Occipital lobe (tissue), 2 donors: Measurements from ENCODE around the gene SNX30. TPM values are rescaled to one million over a fixed set of nuclear protein-coding genes. Genes with fewer than 3 reads are reported as not detected.

ENCODE experiments used
- DNase-seq: peaks from one replicate; lab custom pipeline; 2025; lab: John Stamatoyannopoulos, UW
- total RNA-seq: library from RNA; depleted of rRNA; stranded (reverse); fragments of >200 nt; gene quantifications from one replicate; pipeline ENCODE4 v1.2.3, GENCODE V29; 2014

SNX30 gene
- total RNA-seq, 1 donor from 2014 or later: 25.0 TPM

GRCh38 chr9:112856843-112857242 lies 106.3 kb downstream of the SNX30 start:
- no peak for DNase-seq

- no peak for DNase-seq
These were observed 107.4 kb downstream of the SNX30 start for GRCh38 chr9:112858005-112858404.

- DNase-seq: no peak
These were observed 108.1 kb downstream of the SNX30 start for GRCh38 chr9:112858625-112859147.

- DNase-seq: no peak
These were observed 109.9 kb downstream of the SNX30 start for GRCh38 chr9:112860451-112860850.

- no peak for DNase-seq
These were observed 110.6 kb downstream of the SNX30 start for GRCh38 chr9:112861155-112861554.

- no peak for DNase-seq
These were observed 111.3 kb downstream of the SNX30 start for GRCh38 chr9:112861638-112862555.

- no peak for DNase-seq
These were observed 112.7 kb downstream of the SNX30 start for GRCh38 chr9:112863214-112863613.

GRCh38 chr9:112863746-112864145 lies 113.2 kb downstream of the SNX30 start:
- no peak for DNase-seq

GRCh38 chr9:112864403-112864802 lies 113.8 kb downstream of the SNX30 start:
- DNase-seq: no peak

- no peak for DNase-seq
These were observed 114.4 kb downstream of the SNX30 start for GRCh38 chr9:112864982-112865381.

- DNase-seq: no peak
These were observed 116.2 kb downstream of the SNX30 start for GRCh38 chr9:112866662-112867274.

- DNase-seq: no peak
These were observed 116.9 kb downstream of the SNX30 start for GRCh38 chr9:112867275-112867991.

- no peak for DNase-seq
These were observed 117.9 kb downstream of the SNX30 start for GRCh38 chr9:112868461-112868860.

- DNase-seq: no peak
These were observed 118.5 kb downstream of the SNX30 start for GRCh38 chr9:112869041-112869529.

- no peak for DNase-seq
These were observed 119.4 kb downstream of the SNX30 start for GRCh38 chr9:112869917-112870316.

GRCh38 chr9:112870556-112870955 lies 120.0 kb downstream of the SNX30 start:
- DNase-seq: no peak

GRCh38 chr9:112872019-112872418 lies 121.5 kb downstream of the SNX30 start:
- DNase-seq: no peak

- DNase-seq: no peak
These were observed 123.3 kb downstream of the SNX30 start for GRCh38 chr9:112873773-112874405.

- no peak for DNase-seq
These were observed 128.2 kb downstream of the SNX30 start for GRCh38 chr9:112878752-112879151.

GRCh38 chr9:112880650-112881049 lies 130.1 kb downstream of the SNX30 start:
- no peak for DNase-seq

- no peak for DNase-seq
These were observed 130.8 kb downstream of the SNX30 start for GRCh38 chr9:112881331-112881730.
